OCI-LY7 (cell line): ENCODE measurements around the gene MARK2. TPM values are rescaled to one million over a fixed set of nuclear protein-coding genes. Genes with fewer than 3 reads are reported as not detected.

Source experiments
- BruUV-seq: library from RNA; stranded (reverse); fragments of 400-500 nt; replicated peaks from 2 replicates; lab custom pipeline; 2021; lab: Mats Ljungman, UMichigan
- CTCF ChIA-PET: fragments of 300-600 bp; sonication (Branson Sonifier 250); formaldehyde crosslinking; loops from one replicate; lab custom pipeline; 2022; ENCODE audit warnings: antibody characterized with exemption; ENCODE audit not compliant: unreplicated experiment; lab: Charles Lee
- POLR2A ChIA-PET: fragments of 300-600 bp; sonication (Branson Sonifier 250); formaldehyde crosslinking; loops from one replicate; lab custom pipeline; 2022; ENCODE audit warnings: antibody characterized with exemption; lab: Charles Lee
- DNase-seq: peaks from one replicate; pipeline ENCODE4 v3.0.0-alpha.2; 2015; ENCODE audit warnings: low spot score
- H2AFZ ChIP-seq: fragments of 200-600 bp; sonication (generic), shearing (Covaris generic); 2 replicates; pipeline ENCODE4 v1.6.1; 2014; ENCODE audit warnings: mild to moderate bottlenecking, antibody characterized with exemption, low read length, moderate library complexity
- H3K27ac ChIP-seq: fragments of 200-600 bp; sonication (generic); 2 replicates; pipeline ENCODE4 v1.5.1; 2014; ENCODE audit warnings: mixed run types, low read depth, mild to moderate bottlenecking, moderate library complexity, low read length, inconsistent platforms; ENCODE audit not compliant: poor library complexity, severe bottlenecking
- H3K36me3 ChIP-seq: fragments of 200-600 bp; sonication (generic); 2 replicates; pipeline ENCODE4 v1.6.1; 2014; ENCODE audit warnings: mild to moderate bottlenecking, antibody characterized with exemption, low read length, moderate library complexity, mixed read lengths; ENCODE audit not compliant: insufficient read depth
- H3K4me1 ChIP-seq: fragments of 200-600 bp; sonication (generic); 2 replicates; pipeline ENCODE4 v1.5.1; 2014; ENCODE audit warnings: mild to moderate bottlenecking, low read length; ENCODE audit not compliant: insufficient read depth, poor library complexity, severe bottlenecking
- H3K4me2 ChIP-seq: fragments of 200-600 bp; sonication (generic); 2 replicates; pipeline ENCODE4 v1.6.1; 2014; ENCODE audit warnings: mild to moderate bottlenecking, low read length
- H3K4me3 ChIP-seq: fragments of 200-600 bp; sonication (generic); 2 replicates; pipeline ENCODE4 v1.5.1; 2014; ENCODE audit warnings: mild to moderate bottlenecking, low read depth, low read length; ENCODE audit not compliant: poor library complexity, severe bottlenecking
- H3K79me2 ChIP-seq: fragments of 200-600 bp; sonication (generic); 2 replicates; pipeline ENCODE4 v1.6.1; 2016; ENCODE audit warnings: low read depth, mild to moderate bottlenecking, low read length, moderate library complexity, mixed read lengths; ENCODE audit not compliant: insufficient read depth
- H3K9me2 ChIP-seq: fragments of 200-600 bp; sonication (generic); 2 replicates; pipeline ENCODE4 v1.6.1; 2016; ENCODE audit warnings: mild to moderate bottlenecking, low read length, mixed read lengths; ENCODE audit not compliant: insufficient read depth
- H3K9me3 ChIP-seq: fragments of 200-600 bp; sonication (generic); 2 replicates; pipeline ENCODE4 v1.6.1; 2014; ENCODE audit warnings: mild to moderate bottlenecking, mixed run types, low read length, mixed read lengths
- H4K20me1 ChIP-seq: fragments of 200-600 bp; sonication (generic); 2 replicates; pipeline ENCODE4 v1.6.1; 2014; ENCODE audit warnings: mild to moderate bottlenecking, antibody characterized with exemption, low read length, moderate library complexity, mixed read lengths; ENCODE audit not compliant: insufficient read depth
- EZH2phosphoT487 ChIP-seq: fragments of 200-600 bp; sonication (generic); IDR thresholded peaks from 2 replicates; pipeline ENCODE4 v1.6.1; 2018; ENCODE audit warnings: low read depth, borderline replicate concordance, mild to moderate bottlenecking, mixed run types, antibody characterized with exemption, low read length, moderate library complexity, mixed read lengths
- intact Hi-C: fragments of 100-400 bp; cut with micrococcal nuclease; formaldehyde crosslinking; loops from one replicate; pipeline ENCODE4 v1.10.0; 2022; ENCODE audit not compliant: unreplicated experiment
- total RNA-seq, 2 experiments: library from RNA; depleted of rRNA in 1 of 2; stranded (reverse); fragments of >200 nt in 1 of 2; shearing (Covaris generic) in 1 of 2; gene quantifications; 2 replicates each; pipeline ENCODE4 v1.2.3, GENCODE V29; 2014 to 2022
- TF ChIP-seq, protein P1 (sequence below): fragments of 200-600 bp; sonication (generic); conservative IDR thresholded peaks from 2 replicates; pipeline ENCODE4 v1.5.1; 2014; ENCODE audit warnings: mild to moderate bottlenecking, antibody characterized with exemption, low read length, moderate library complexity, mixed read lengths

Gene MARK2
- total RNA-seq, 2 experiments from 2014 or later, result 22.7 to 45.4 TPM

DNA sequence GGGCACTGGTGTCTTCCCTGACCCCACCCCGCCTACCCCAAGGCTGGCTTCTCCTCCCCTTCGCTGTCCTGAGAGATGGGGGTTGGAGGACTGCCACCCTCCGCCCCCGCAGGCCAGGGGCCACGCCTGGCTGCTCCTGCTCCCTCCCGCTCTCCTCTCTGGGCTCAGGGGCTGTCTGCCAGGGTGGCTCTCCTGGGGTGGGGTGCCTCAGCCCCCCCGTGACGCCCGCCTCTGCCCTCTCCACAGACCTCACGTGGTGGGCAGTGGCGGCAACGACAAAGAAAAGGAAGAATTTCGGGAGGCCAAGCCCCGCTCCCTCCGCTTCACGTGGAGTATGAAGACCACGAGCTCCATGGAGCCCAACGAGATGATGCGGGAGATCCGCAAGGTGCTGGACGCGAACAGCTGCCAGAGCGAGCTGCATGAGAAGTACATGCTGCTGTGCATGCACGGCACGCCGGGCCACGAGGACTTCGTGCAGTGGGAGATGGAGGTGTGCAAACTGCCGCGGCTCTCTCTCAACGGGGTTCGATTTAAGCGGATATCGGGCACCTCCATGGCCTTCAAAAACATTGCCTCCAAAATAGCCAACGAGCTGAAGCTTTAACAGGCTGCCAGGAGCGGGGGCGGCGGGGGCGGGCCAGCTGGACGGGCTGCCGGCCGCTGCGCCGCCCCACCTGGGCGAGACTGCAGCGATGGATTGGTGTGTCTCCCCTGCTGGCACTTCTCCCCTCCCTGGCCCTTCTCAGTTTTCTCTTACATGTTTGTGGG is 69.9 kb downstream of the MARK2 start:
- CTCF ChIA-PET, result no interaction called here
- intact Hi-C loops, result loop anchor here (5.0 kb wide), 1 partner anchor 38 kb away; no protein-coding TSS in a partner anchor

DNA sequence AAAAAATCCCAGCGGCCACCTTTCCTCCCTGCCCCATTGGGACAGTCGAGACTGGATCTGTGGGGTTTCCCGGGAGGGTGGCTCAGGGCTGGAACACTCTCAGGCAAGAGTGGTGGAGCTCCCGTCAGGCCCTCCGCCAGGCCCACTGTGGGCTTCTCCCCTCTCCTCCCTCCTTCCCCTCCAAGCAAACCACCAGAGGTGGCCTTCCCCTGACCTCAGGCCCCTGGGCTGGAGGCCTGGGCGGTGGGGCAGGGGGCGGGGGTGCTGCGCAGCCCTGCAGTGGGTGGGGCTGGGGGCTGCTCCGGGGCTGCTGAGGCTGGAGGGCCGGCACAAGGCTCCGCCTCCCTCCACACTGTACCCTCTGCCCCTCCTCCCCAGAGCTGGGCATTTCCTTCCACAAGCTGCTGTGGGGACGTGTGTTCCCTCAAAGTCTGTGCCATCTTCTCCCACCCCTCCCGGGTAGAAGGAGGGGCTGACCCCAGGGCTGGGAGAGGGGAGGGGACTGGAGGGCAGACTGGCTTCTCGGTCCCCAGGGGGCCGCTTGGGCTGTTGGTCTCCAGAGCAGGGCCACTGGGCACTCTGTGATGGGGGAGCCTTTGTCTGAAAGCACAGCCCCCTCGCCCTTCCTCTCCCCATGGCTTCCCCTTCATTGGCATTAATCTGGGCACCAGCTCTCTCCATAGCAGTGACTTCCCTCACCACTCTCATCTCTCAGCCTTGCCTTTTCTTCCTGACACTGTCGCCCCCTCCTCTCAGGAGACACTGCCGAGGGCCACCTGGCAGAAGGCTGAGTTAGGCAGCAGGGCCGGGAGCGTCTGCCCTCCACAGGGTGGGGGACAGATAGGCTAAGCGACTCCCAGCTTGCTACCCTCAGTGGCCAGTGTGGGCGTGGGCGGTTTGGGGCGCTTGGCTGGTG is 70.9 kb downstream of the MARK2 start:
- ChIA-PET CTCF (no interaction called here), POLR2A (no interaction called here)
- Histone ChIP-seq H3K9me3 (no peaks in the 10 kb centered on the region), H3K27ac (no peak overlapping the region), H3K4me3 (no peak overlapping the region), H3K4me2 (no peak overlapping the region), H3K9me2 (no peaks in the 10 kb centered on the region), H2AFZ (no peak overlapping the region), H3K36me3 (peaks cover 41% of the 10 kb centered on the region), H4K20me1 (no peaks in the 10 kb centered on the region), H3K4me1 (no peaks in the 10 kb centered on the region), H3K79me2 (no peaks in the 10 kb centered on the region)
- BruUV-seq, result TSS peak; percentile 37
- TF ChIP-seq EZH2phosphoT487, result no peak
- TF ChIP-seq, protein P1, sequence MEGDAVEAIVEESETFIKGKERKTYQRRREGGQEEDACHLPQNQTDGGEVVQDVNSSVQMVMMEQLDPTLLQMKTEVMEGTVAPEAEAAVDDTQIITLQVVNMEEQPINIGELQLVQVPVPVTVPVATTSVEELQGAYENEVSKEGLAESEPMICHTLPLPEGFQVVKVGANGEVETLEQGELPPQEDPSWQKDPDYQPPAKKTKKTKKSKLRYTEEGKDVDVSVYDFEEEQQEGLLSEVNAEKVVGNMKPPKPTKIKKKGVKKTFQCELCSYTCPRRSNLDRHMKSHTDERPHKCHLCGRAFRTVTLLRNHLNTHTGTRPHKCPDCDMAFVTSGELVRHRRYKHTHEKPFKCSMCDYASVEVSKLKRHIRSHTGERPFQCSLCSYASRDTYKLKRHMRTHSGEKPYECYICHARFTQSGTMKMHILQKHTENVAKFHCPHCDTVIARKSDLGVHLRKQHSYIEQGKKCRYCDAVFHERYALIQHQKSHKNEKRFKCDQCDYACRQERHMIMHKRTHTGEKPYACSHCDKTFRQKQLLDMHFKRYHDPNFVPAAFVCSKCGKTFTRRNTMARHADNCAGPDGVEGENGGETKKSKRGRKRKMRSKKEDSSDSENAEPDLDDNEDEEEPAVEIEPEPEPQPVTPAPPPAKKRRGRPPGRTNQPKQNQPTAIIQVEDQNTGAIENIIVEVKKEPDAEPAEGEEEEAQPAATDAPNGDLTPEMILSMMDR, result no peak
- no peak for DNase-seq
- intact Hi-C loops, result loop anchor here (5.0 kb wide), 1 partner anchor 37 kb away; no protein-coding TSS in a partner anchor

More for the DNA sequence above, 69.9 kb downstream of the MARK2 start:
- Histone ChIP-seq H4K20me1 (no peaks in the 10 kb centered on the region), H3K9me3 (no peaks in the 10 kb centered on the region), H3K4me2 (no peak overlapping the region), H2AFZ (no peak overlapping the region), H3K79me2 (no peaks in the 10 kb centered on the region), H3K9me2 (no peaks in the 10 kb centered on the region), H3K4me1 (no peaks in the 10 kb centered on the region), H3K36me3 (peaks cover 52% of the 10 kb centered on the region), H3K4me3 (no peak overlapping the region), H3K27ac (no peak overlapping the region)
- POLR2A ChIA-PET, result no interaction called here
- TF ChIP-seq, protein P1, result no peak
- TF ChIP-seq EZH2phosphoT487, result no peak
- BruUV-seq, result no TSS peak
- DNase-seq, result no peak
